Keratinocyte (primary cell): ENCODE results near the gene PTP4A2.
"Not testable (repeated sequence)": the region's sequence is repeated elsewhere in the genome, so short reads cannot be mapped to it uniquely, and the experiment has no call there.

Source experiments
- EZH2 ChIP-seq: IDR thresholded peaks from one replicate; pipeline ENCODE4 v1.6.1; 2012; ENCODE audit warnings: inconsistent platforms, mild to moderate bottlenecking, low read length, moderate library complexity
- TF ChIP-seq, protein P1 (sequence below), 3 experiments: IDR thresholded peaks in 1 of 3; conservative IDR thresholded peaks in 1 of 3; optimal IDR thresholded peaks in 1 of 3; 2 replicates in 2 of 3; 3 replicates in 1 of 3; pipeline versions ENCODE3 to v1.5.1; 2011; ENCODE audit warnings: low read length in 3 of 3, mild to moderate bottlenecking in 3 of 3, moderate library complexity in 2 of 3, control low read depth in 1 of 3, inconsistent platforms in 1 of 3; ENCODE audit not compliant: insufficient read depth in 2 of 3; ENCODE audit errors: extremely low read depth in 1 of 3

- TF ChIP-seq, protein P1, sequence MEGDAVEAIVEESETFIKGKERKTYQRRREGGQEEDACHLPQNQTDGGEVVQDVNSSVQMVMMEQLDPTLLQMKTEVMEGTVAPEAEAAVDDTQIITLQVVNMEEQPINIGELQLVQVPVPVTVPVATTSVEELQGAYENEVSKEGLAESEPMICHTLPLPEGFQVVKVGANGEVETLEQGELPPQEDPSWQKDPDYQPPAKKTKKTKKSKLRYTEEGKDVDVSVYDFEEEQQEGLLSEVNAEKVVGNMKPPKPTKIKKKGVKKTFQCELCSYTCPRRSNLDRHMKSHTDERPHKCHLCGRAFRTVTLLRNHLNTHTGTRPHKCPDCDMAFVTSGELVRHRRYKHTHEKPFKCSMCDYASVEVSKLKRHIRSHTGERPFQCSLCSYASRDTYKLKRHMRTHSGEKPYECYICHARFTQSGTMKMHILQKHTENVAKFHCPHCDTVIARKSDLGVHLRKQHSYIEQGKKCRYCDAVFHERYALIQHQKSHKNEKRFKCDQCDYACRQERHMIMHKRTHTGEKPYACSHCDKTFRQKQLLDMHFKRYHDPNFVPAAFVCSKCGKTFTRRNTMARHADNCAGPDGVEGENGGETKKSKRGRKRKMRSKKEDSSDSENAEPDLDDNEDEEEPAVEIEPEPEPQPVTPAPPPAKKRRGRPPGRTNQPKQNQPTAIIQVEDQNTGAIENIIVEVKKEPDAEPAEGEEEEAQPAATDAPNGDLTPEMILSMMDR (optimal IDR thresholded peaks at IDR 0.05 in 1 of 3, IDR thresholded peaks at IDR 0.05 in 1 of 3, conservative IDR thresholded peaks at IDR 0.05 in 1 of 3; ENCODE audit: extremely low read depth in 1 of 3, insufficient read depth in 2 of 3, low read length in 3 of 3), result not testable (repeated sequence)
- not testable (repeated sequence) for TF ChIP-seq EZH2
Measured at GRCh38 chr1:31895474-31896198, 42.5 kb downstream of the PTP4A2 start.
